Fibroblast of peridontal ligament (primary cell): ENCODE measurements around the gene TMEM203.

Source experiments
- DNase-seq: peaks from one replicate; pipeline ENCODE4 v3.0.0-alpha.2; 2010; ENCODE audit errors: extremely low read depth

TMEM203 gene

GRCh38 chr9:137230705-137231371 is 25.4 kb upstream of the TMEM203 start, which contains the start of gene SLC34A3:
TSS of gene SLC34A3 (plus strand) at chr9:137230901. CDS start at chr9:137231703, 802 bp downstream.
- no peak for DNase-seq

GRCh38 chr9:137229903-137230704 is 24.7 kb upstream of the TMEM203 start:
- DNase-seq: no peak

- no peak for DNase-seq
Measured at GRCh38 chr9:137228968-137229896, 23.8 kb upstream of the TMEM203 start.

- no peak for DNase-seq
Measured at GRCh38 chr9:137228506-137228967, 23.1 kb upstream of the TMEM203 start.

GRCh38 chr9:137227853-137228505 is 22.5 kb upstream of the TMEM203 start:
- no peak for DNase-seq

GRCh38 chr9:137227054-137227852 is 21.8 kb upstream of the TMEM203 start, which contains the start of gene RNF224:
TSS of gene RNF224 (plus strand) at chr9:137227502. CDS start at chr9:137228336, 834 bp downstream.
- DNase-seq: peak; percentile 59

GRCh38 chr9:137226338-137227053 is 21.0 kb upstream of the TMEM203 start:
- DNase-seq: no peak

- no peak for DNase-seq
Measured at GRCh38 chr9:137225699-137226331, 20.4 kb upstream of the TMEM203 start.

GRCh38 chr9:137224830-137225694 is 19.6 kb upstream of the TMEM203 start, which contains the start of gene CYSRT1:
TSS of gene CYSRT1 (plus strand) at chr9:137225174. CDS start at chr9:137225622, 448 bp downstream.
- no peak for DNase-seq

GRCh38 chr9:137223078-137223970 is 17.9 kb upstream of the TMEM203 start:
- peak; percentile 99 for DNase-seq

- DNase-seq: no peak
Measured at GRCh38 chr9:137222190-137223077, 17.0 kb upstream of the TMEM203 start, which contains the start of gene RNF208. TSS of gene RNF208 (minus strand) at chr9:137222240. CDS start at chr9:137221212, 1,028 bp downstream.

- DNase-seq: no peak
Measured at GRCh38 chr9:137221506-137222111, 16.2 kb upstream of the TMEM203 start.

- no peak for DNase-seq
Measured at GRCh38 chr9:137221095-137221505, 15.7 kb upstream of the TMEM203 start.

GRCh38 chr9:137220317-137221094 is 15.1 kb upstream of the TMEM203 start:
- no peak for DNase-seq
